GM23338 (cell line): ENCODE measurements around the gene UBAC2. TPM values are rescaled to one million over a fixed set of nuclear protein-coding genes. Genes with fewer than 3 reads are reported as not detected.

Experiments used
- ATAC-seq: fragments of 200-7000 bp; cut with Tn5 transposase; 3 replicates; pipeline ENCODE4 v1.9.1; 2020
- DNase-seq: peaks from one replicate; pipeline ENCODE4 v3.0.0-alpha.2; 2015; ENCODE audit warnings: low spot score
- H2AFZ ChIP-seq: fragments of 200-600 bp; sonication (generic); 2 replicates; pipeline ENCODE4 v1.8.0; 2016; ENCODE audit warnings: antibody characterized with exemption, mild to moderate bottlenecking, moderate library complexity
- H3F3A ChIP-seq: fragments of 200-600 bp; sonication (generic); replicated peaks from 2 replicates; pipeline ENCODE4 v1.8.0; 2017; ENCODE audit warnings: antibody characterized with exemption, mixed run types, low read depth
- H3K27ac ChIP-seq: fragments of 200-600 bp; sonication (generic); 2 replicates; pipeline ENCODE4 v1.6.1; 2016; ENCODE audit warnings: low read depth
- H3K27me3 ChIP-seq: fragments of 200-600 bp; sonication (generic); 2 replicates; pipeline ENCODE4 v1.8.0; 2016; ENCODE audit warnings: mild to moderate bottlenecking, mixed run types, moderate library complexity; ENCODE audit not compliant: insufficient read depth
- H3K36me3 ChIP-seq: fragments of 200-600 bp; sonication (generic); 2 replicates; pipeline ENCODE4 v1.8.0; 2016; ENCODE audit warnings: mild to moderate bottlenecking; ENCODE audit not compliant: insufficient read depth
- H3K4me1 ChIP-seq: fragments of 200-600 bp; sonication (generic); 2 replicates; pipeline ENCODE4 v1.8.0; 2016; ENCODE audit warnings: mild to moderate bottlenecking, moderate library complexity; ENCODE audit not compliant: insufficient read depth
- H3K4me2 ChIP-seq: fragments of 200-600 bp; sonication (generic); 2 replicates; pipeline ENCODE4 v1.7.1; 2017; ENCODE audit warnings: mixed run types
- H3K4me3 ChIP-seq: fragments of 200-600 bp; sonication (generic); 2 replicates; pipeline ENCODE4 v1.6.1; 2016; ENCODE audit warnings: mixed run types
- H3K79me2 ChIP-seq: fragments of 200-600 bp; sonication (generic); replicated peaks from 2 replicates; pipeline ENCODE4 v1.8.0; 2017; ENCODE audit warnings: mild to moderate bottlenecking; ENCODE audit not compliant: insufficient read depth
- H3K9me2 ChIP-seq: fragments of 200-600 bp; sonication (generic); 2 replicates; pipeline ENCODE4 v1.8.0; 2017; ENCODE audit not compliant: insufficient read depth
- H4K20me1 ChIP-seq: fragments of 200-600 bp; sonication (generic); replicated peaks from 2 replicates; pipeline ENCODE4 v1.8.0; 2017; ENCODE audit warnings: mild to moderate bottlenecking; ENCODE audit not compliant: insufficient read depth
- H3K27ac Mint-ChIP-seq: 2 replicates; pipeline ENCODE4 v1.8.0; 2020; ENCODE audit warnings: inconsistent platforms, mild to moderate bottlenecking, moderate library complexity, mixed read lengths
- H3K27me3 Mint-ChIP-seq: 3 replicates; pipeline ENCODE4 v1.8.0; 2022; ENCODE audit warnings: low read depth, mild to moderate bottlenecking, moderate library complexity, mixed read lengths, inconsistent platforms; ENCODE audit not compliant: insufficient read depth, poor library complexity
- H3K36me3 Mint-ChIP-seq: 3 replicates; pipeline ENCODE4 v1.8.0; 2021; ENCODE audit warnings: low read depth, mild to moderate bottlenecking, inconsistent platforms, moderate library complexity, mixed read lengths
- H3K4me1 Mint-ChIP-seq: 3 replicates; pipeline ENCODE4 v1.8.0; 2020; ENCODE audit warnings: mild to moderate bottlenecking, inconsistent platforms, mixed read lengths
- H3K4me3 Mint-ChIP-seq: 3 replicates; pipeline ENCODE4 v1.8.0; 2021; ENCODE audit warnings: moderate library complexity, mild to moderate bottlenecking, inconsistent platforms, mixed read lengths
- H3K9me3 Mint-ChIP-seq: 3 replicates; pipeline ENCODE4 v1.8.0; 2020; ENCODE audit warnings: moderate library complexity, mild to moderate bottlenecking, inconsistent platforms, mixed read lengths
- ETS1 ChIP-seq: IDR thresholded peaks from 2 replicates; pipeline ENCODE4 v1.6.1; 2016; ENCODE audit warnings: antibody characterized with exemption
- EZH2 ChIP-seq: fragments of 200-600 bp; sonication (generic); IDR thresholded peaks from one replicate; pipeline ENCODE4 v1.8.0; 2017; ENCODE audit warnings: antibody characterized with exemption, mild to moderate bottlenecking, low read depth; ENCODE audit not compliant: unreplicated experiment
- EZH2phosphoT487 ChIP-seq: fragments of 200-600 bp; sonication (generic); IDR thresholded peaks from one replicate; pipeline ENCODE4 v1.8.1; 2018; ENCODE audit warnings: antibody characterized with exemption; ENCODE audit not compliant: unreplicated experiment
- JUNB ChIP-seq: IDR thresholded peaks from one replicate; pipeline ENCODE4 v1.6.1; 2016; ENCODE audit warnings: antibody characterized with exemption; ENCODE audit not compliant: unreplicated experiment
- NANOG ChIP-seq: IDR thresholded peaks from 2 replicates; pipeline ENCODE4 v1.6.1; 2016; ENCODE audit warnings: antibody characterized with exemption, borderline replicate concordance
- POLR2AphosphoS5 ChIP-seq: IDR thresholded peaks from 2 replicates; pipeline ENCODE4 v1.6.1; 2016; ENCODE audit warnings: antibody characterized with exemption, low read depth
- STAT1 ChIP-seq: IDR thresholded peaks from one replicate; pipeline ENCODE4 v1.6.1; 2016; ENCODE audit warnings: antibody characterized with exemption; ENCODE audit not compliant: unreplicated experiment
- ZNF114 ChIP-seq: fragments of 250-450 bp; sonication (Bioruptor Pico); IDR thresholded peaks from 2 replicates; pipeline ENCODE4 v1.5.0; 2020; ENCODE audit warnings: mild to moderate bottlenecking, moderate library complexity
- ZNF462 ChIP-seq: fragments of 250-450 bp; sonication (Bioruptor Pico); IDR thresholded peaks from 2 replicates; pipeline ENCODE4 v1.5.0; 2020; ENCODE audit warnings: mild to moderate bottlenecking, moderate library complexity
- polyA plus RNA-seq: library from polyadenylated mRNA; unstranded; fragments of >200 nt; fragmentation: Nextera tagmentation; extraction: Ambion mirVana; gene quantifications from 2 replicates; pipeline ENCODE4 v1.2.1, GENCODE V29; 2016
- total RNA-seq: library from RNA; depleted of rRNA; stranded (reverse); fragments of >200 nt; shearing (Covaris generic); gene quantifications from 2 replicates; pipeline ENCODE4 v1.2.3, GENCODE V29; 2014
- TF ChIP-seq, protein P1 (sequence below): IDR thresholded peaks from one replicate; pipeline ENCODE4 v1.6.1; 2018; ENCODE audit warnings: antibody characterized with exemption; ENCODE audit not compliant: unreplicated experiment
- TF ChIP-seq, protein P2 (sequence below), 2 experiments: fragments of 200-600 bp in 1 of 2; sonication (generic) in 1 of 2; conservative IDR thresholded peaks; 2 replicates each; pipeline versions ENCODE4 v1.5.1 to v1.6.1; 2016 to 2017; ENCODE audit warnings: antibody characterized with exemption in 2 of 2, low read depth in 2 of 2, mild to moderate bottlenecking in 2 of 2, moderate library complexity in 1 of 2

UBAC2 gene
- total and polyA plus RNA-seq, 2 experiments from 2014 or later = 37.9 to 76.9 TPM

DNA sequence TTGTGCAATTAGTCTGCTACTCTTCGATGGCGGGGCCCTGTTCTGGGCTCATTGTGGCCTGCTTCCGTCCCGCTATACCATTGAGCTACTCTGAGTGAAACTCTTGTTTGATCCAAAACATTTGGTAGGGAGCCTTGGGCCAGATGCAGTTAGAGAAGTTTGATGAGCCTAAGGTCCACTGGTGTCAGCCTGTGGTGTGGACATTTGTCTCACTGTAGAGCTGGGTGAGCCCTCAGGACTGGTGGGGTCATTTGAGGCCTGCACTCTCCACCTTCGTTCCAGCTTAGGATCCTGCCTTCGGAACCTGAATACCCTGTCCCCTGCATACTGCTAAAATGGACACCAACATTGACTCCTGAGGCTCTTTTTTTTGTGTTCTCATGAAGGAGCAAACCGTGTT lies 6.9 kb downstream of the UBAC2 start (continued):
- no peak for TF ChIP-seq ZNF462 (CRISPR knock-in tag)

DNA sequence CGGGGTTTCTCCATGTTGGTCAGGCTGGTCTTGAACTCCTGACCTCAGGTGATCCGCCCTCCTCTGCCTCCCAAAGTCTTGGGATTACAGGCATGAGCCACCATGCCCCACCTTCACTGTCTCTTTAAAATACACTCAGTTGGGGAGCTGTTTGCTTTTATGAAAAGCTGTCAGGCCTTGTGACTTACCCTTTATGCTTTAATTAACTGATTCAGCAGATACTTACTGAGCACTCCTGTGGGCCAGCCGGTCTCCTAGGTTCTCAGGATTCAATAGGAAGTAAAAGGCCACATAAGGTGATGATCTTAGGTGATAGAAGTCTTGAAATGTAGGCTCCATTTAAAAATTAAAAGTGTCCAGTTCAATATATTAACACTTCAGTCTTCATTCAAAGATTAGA lies 7.5 kb downstream of the UBAC2 start:
- H3K36me3 ChIP-seq = peaks cover 3% of the 10 kb centered on the region; the same call in 1 of the 2 replicates
- no peaks in the 10 kb centered on the region for H3K27me3 ChIP-seq
- H3K4me3 ChIP-seq = no peak overlapping the region
- no peaks in the 10 kb centered on the region for H3F3A ChIP-seq
- H3K4me2 ChIP-seq = no peak overlapping the region
- H4K20me1 ChIP-seq = peaks cover 54% of the 10 kb centered on the region
- Mint-ChIP-seq H3K27ac (no peak overlapping the region; the same call in 1 of the 2 replicates), H3K27me3 (peaks cover 8% of the 10 kb centered on the region), H3K4me3 (no peak overlapping the region), H3K9me3 (no peaks in the 10 kb centered on the region), H3K36me3 (peaks cover 22% of the 10 kb centered on the region), H3K4me1 (peaks cover 34% of the 10 kb centered on the region)
- no peak for DNase-seq
- H3K4me1 ChIP-seq = peaks cover 10% of the 10 kb centered on the region
- H3K9me2 ChIP-seq = no peaks in the 10 kb centered on the region
- no peak for ATAC-seq
- H2AFZ ChIP-seq = no peak overlapping the region
- peak overlapping the region; percentile 87 for H3K27ac ChIP-seq
- peaks cover 100% of the 10 kb centered on the region for H3K79me2 ChIP-seq
- TF ChIP-seq ZNF114 (no peak), JUNB (no peak), POLR2AphosphoS5 (no peak), STAT1 (no peak), EZH2phosphoT487 (no peak), EZH2 (no peak), ETS1 (no peak), NANOG (no peak)
- TF ChIP-seq, protein P1, sequence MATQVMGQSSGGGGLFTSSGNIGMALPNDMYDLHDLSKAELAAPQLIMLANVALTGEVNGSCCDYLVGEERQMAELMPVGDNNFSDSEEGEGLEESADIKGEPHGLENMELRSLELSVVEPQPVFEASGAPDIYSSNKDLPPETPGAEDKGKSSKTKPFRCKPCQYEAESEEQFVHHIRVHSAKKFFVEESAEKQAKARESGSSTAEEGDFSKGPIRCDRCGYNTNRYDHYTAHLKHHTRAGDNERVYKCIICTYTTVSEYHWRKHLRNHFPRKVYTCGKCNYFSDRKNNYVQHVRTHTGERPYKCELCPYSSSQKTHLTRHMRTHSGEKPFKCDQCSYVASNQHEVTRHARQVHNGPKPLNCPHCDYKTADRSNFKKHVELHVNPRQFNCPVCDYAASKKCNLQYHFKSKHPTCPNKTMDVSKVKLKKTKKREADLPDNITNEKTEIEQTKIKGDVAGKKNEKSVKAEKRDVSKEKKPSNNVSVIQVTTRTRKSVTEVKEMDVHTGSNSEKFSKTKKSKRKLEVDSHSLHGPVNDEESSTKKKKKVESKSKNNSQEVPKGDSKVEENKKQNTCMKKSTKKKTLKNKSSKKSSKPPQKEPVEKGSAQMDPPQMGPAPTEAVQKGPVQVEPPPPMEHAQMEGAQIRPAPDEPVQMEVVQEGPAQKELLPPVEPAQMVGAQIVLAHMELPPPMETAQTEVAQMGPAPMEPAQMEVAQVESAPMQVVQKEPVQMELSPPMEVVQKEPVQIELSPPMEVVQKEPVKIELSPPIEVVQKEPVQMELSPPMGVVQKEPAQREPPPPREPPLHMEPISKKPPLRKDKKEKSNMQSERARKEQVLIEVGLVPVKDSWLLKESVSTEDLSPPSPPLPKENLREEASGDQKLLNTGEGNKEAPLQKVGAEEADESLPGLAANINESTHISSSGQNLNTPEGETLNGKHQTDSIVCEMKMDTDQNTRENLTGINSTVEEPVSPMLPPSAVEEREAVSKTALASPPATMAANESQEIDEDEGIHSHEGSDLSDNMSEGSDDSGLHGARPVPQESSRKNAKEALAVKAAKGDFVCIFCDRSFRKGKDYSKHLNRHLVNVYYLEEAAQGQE = no peak
- TF ChIP-seq, protein P2, sequence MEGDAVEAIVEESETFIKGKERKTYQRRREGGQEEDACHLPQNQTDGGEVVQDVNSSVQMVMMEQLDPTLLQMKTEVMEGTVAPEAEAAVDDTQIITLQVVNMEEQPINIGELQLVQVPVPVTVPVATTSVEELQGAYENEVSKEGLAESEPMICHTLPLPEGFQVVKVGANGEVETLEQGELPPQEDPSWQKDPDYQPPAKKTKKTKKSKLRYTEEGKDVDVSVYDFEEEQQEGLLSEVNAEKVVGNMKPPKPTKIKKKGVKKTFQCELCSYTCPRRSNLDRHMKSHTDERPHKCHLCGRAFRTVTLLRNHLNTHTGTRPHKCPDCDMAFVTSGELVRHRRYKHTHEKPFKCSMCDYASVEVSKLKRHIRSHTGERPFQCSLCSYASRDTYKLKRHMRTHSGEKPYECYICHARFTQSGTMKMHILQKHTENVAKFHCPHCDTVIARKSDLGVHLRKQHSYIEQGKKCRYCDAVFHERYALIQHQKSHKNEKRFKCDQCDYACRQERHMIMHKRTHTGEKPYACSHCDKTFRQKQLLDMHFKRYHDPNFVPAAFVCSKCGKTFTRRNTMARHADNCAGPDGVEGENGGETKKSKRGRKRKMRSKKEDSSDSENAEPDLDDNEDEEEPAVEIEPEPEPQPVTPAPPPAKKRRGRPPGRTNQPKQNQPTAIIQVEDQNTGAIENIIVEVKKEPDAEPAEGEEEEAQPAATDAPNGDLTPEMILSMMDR (conservative IDR thresholded peaks at IDR 0.05; ENCODE audit: low read depth in 2 of 2) = no peak
